Panc1 (cell line): Measurements from ENCODE around the gene C2CD3. TPM values are rescaled to one million over a fixed set of nuclear protein-coding genes. Genes with fewer than 3 reads are reported as not detected.

Source experiments
- ATAC-seq: fragments of 200-7000 bp; cut with Tn5 transposase; 2 replicates; pipeline ENCODE4 v1.9.1; 2020; ENCODE audit warnings: mild to moderate bottlenecking, moderate library complexity
- BruUV-seq: library from RNA; stranded (reverse); fragments of 400-500 nt; replicated peaks from 2 replicates; lab custom pipeline; 2021; lab: Mats Ljungman, UMichigan
- CTCF ChIA-PET: fragments of 300-600 bp; sonication (Branson Sonifier 250); formaldehyde crosslinking; loops from one replicate; lab custom pipeline; 2022; ENCODE audit warnings: antibody characterized with exemption; lab: Charles Lee
- POLR2A ChIA-PET: fragments of 300-600 bp; sonication (Branson Sonifier 250); formaldehyde crosslinking; loops from one replicate; lab custom pipeline; 2022; ENCODE audit warnings: antibody characterized with exemption; lab: Charles Lee
- DNase-seq: peaks from one replicate; pipeline ENCODE4 v3.0.0-alpha.2; 2010; ENCODE audit warnings: low read depth, low spot score
- H3K27ac ChIP-seq: 2 replicates; pipeline ENCODE4 v1.5.1; 2011; ENCODE audit warnings: mild to moderate bottlenecking, low read length, inconsistent platforms
- H3K27me3 ChIP-seq: fragments of 200-500 bp; sonication (Bioruptor generic); 2 replicates; pipeline ENCODE4 v1.6.0; 2014; ENCODE audit warnings: low read length, inconsistent platforms; ENCODE audit not compliant: control insufficient read depth, insufficient read depth
- H3K36me3 ChIP-seq: fragments of 200-500 bp; sonication (Bioruptor generic); 2 replicates; pipeline ENCODE4 v1.5.1; 2014; ENCODE audit warnings: inconsistent platforms, mild to moderate bottlenecking, low read length, moderate library complexity; ENCODE audit not compliant: control insufficient read depth, insufficient read depth
- H3K4me1 ChIP-seq: 2 replicates; pipeline ENCODE4 v1.5.1; 2011; ENCODE audit warnings: inconsistent platforms, mild to moderate bottlenecking, low read length, moderate library complexity; ENCODE audit not compliant: control insufficient read depth, insufficient read depth
- H3K4me3 ChIP-seq, 2 experiments: 2 replicates each; pipeline ENCODE4 v1.5.1; 2011 to 2012; ENCODE audit warnings: low read depth in 2 of 2, low read length in 2 of 2, mild to moderate bottlenecking in 2 of 2, inconsistent platforms in 1 of 2, moderate library complexity in 1 of 2
- H3K9me3 ChIP-seq: fragments of 200-500 bp; sonication (Bioruptor generic); 2 replicates; pipeline ENCODE4 v1.5.1; 2014; ENCODE audit warnings: low read depth, mild to moderate bottlenecking, inconsistent platforms, low read length, moderate library complexity; ENCODE audit not compliant: control insufficient read depth, insufficient read depth
- CTCF ChIP-seq: fragments of 450-650 bp; IDR thresholded peaks from 2 replicates; pipeline ENCODE4 v1.5.1; 2017; ENCODE audit warnings: mild to moderate bottlenecking
- POLR2AphosphoS5 ChIP-seq: IDR thresholded peaks from 2 replicates; pipeline ENCODE4 v1.6.1; 2012; ENCODE audit warnings: mild to moderate bottlenecking, low read depth, low read length, moderate library complexity
- REST ChIP-seq, 2 experiments: IDR thresholded peaks; 2 replicates each; pipeline ENCODE4 v1.6.1; 2011 to 2012; ENCODE audit warnings: low read depth in 2 of 2, control low read depth in 1 of 2, low read length in 1 of 2, mild to moderate bottlenecking in 1 of 2, moderate library complexity in 1 of 2; ENCODE audit not compliant: insufficient read depth in 1 of 2
- SIN3A ChIP-seq: IDR thresholded peaks from 2 replicates; pipeline ENCODE4 v1.6.1; 2012; ENCODE audit warnings: low read depth, mild to moderate bottlenecking, low read length, moderate library complexity, borderline replicate concordance; ENCODE audit not compliant: insufficient read depth
- TCF7L2 ChIP-seq: IDR thresholded peaks from 2 replicates; pipeline ENCODE4 v1.6.1; 2011; ENCODE audit warnings: mild to moderate bottlenecking, low read depth, low read length, inconsistent platforms
- in situ Hi-C: cut with HindIII; loops from 2 replicates; pipeline ENCODE4 v1.10.0; 2016; ENCODE audit warnings: low sequenced_read_pairs, low pct_unique_long_range_greater_than_20kb
- intact Hi-C: fragments of 100-400 bp; cut with micrococcal nuclease; formaldehyde crosslinking; loops from one replicate; pipeline ENCODE4 v1.10.0; 2022; ENCODE audit not compliant: unreplicated experiment
- total RNA-seq: library from RNA; stranded (reverse); gene quantifications from one replicate; pipeline ENCODE4 v1.2.1, GENCODE V29; 2021; ENCODE audit not compliant: unreplicated experiment

The C2CD3 gene
- total RNA-seq, 1 experiment from 2014 or later, result 51.8 TPM

GRCh38 chr11:74072721-74073120 lies 98.1 kb downstream of the C2CD3 start:
- no peak overlapping the region for H3K4me3 ChIP-seq
- ChIA-PET POLR2A (no interaction called here), CTCF (no interaction called here)
- no peak for ATAC-seq
- intact Hi-C loops (no loop called here), in situ Hi-C loops (no loop called here)
- no peak for DNase-seq
- peaks cover under 1% of the 10 kb centered on the region; the same call in 1 of the 2 replicates for H3K4me1 ChIP-seq
- TF ChIP-seq TCF7L2, result no peak
- no peaks in the 10 kb centered on the region for H3K9me3 ChIP-seq
- H3K27ac ChIP-seq, result no peak overlapping the region
- no peaks in the 10 kb centered on the region for H3K27me3 ChIP-seq
- no peaks in the 10 kb centered on the region; the same call in 1 of the 2 replicates for H3K36me3 ChIP-seq
- no TSS peak for BruUV-seq

- TF ChIP-seq POLR2AphosphoS5 (no peak), SIN3A (no peak), REST (IDR thresholded peaks at IDR 0.05; ENCODE audit: insufficient read depth in 1 of 2, low read depth in 2 of 2, low read length in 1 of 2) (no peak), TCF7L2 (no peak), CTCF (no peak)
- intact Hi-C loops, result no loop called here
- in situ Hi-C loops, result no loop called here
- Histone ChIP-seq H3K36me3 (no peaks in the 10 kb centered on the region; the same call in 1 of the 2 replicates), H3K4me3 (no peak overlapping the region), H3K4me1 (peaks cover 3% of the 10 kb centered on the region), H3K27ac (no peak overlapping the region), H3K27me3 (no peaks in the 10 kb centered on the region), H3K9me3 (no peaks in the 10 kb centered on the region)
- ChIA-PET POLR2A (no interaction called here), CTCF (no interaction called here)
- BruUV-seq, result no TSS peak
- ATAC-seq (no peak), DNase-seq (no peak)
Measured at GRCh38 chr11:74072286-74072685, 98.5 kb downstream of the C2CD3 start.

- H3K27me3 ChIP-seq, result no peaks in the 10 kb centered on the region
- CTCF ChIA-PET, result no interaction called here
Measured at GRCh38 chr11:74070723-74071492, 99.9 kb downstream of the C2CD3 start.

More at GRCh38 chr11:74070723-74071492, 99.9 kb downstream of the C2CD3 start:
- TF ChIP-seq CTCF (no peak), TCF7L2 (no peak), POLR2AphosphoS5 (no peak), REST (IDR thresholded peaks at IDR 0.05; ENCODE audit: insufficient read depth in 1 of 2, low read depth in 2 of 2, low read length in 1 of 2) (no peak), SIN3A (no peak)
- Histone ChIP-seq H3K9me3 (no peaks in the 10 kb centered on the region), H3K27ac (no peak overlapping the region), H3K4me1 (peaks cover 14% of the 10 kb centered on the region), H3K36me3 (no peaks in the 10 kb centered on the region; the same call in 1 of the 2 replicates), H3K4me3 (no peak overlapping the region)
- ATAC-seq (no peak), DNase-seq (no peak)
- POLR2A ChIA-PET, result no interaction called here
- intact Hi-C loops, result no loop called here
- BruUV-seq, result no TSS peak
- in situ Hi-C loops, result no loop called here
